ENCODE measurements around the gene NTRK1.

GRCh38 chr1:156815307-156815826 lies 45.3 kb upstream of the NTRK1 start:
- TF ChIP-seq CTCF (IDR thresholded peaks at IDR 0.05) (no peak), ZFX (IDR thresholded peaks at IDR 0.05; ENCODE audit: borderline replicate concordance) (no peak)
